Mucosa of descending colon (tissue), 3 donors: ENCODE measurements around the gene DHX30. TPM values are rescaled to one million over a fixed set of nuclear protein-coding genes. Genes with fewer than 3 reads are reported as not detected.

Source experiments
- ATAC-seq: fragments of 200-7000 bp; cut with Tn5 transposase; one replicate; pipeline ENCODE4 v1.9.1; 2020; ENCODE audit warnings: mild to moderate bottlenecking, moderate library complexity
- DNase-seq, 3 donors: peaks; one replicate each; pipeline ENCODE4 v3.0.0-alpha.2; 2020
- H3K36me3 ChIP-seq: fragments of 200-600 bp; one replicate; pipeline ENCODE4 v1.8.0; 2021; ENCODE audit warnings: low read depth, mild to moderate bottlenecking
- H3K4me1 ChIP-seq: fragments of 200-600 bp; one replicate; pipeline ENCODE4 v1.8.0; 2021; ENCODE audit warnings: low read depth, mild to moderate bottlenecking
- H3K4me3 ChIP-seq: fragments of 200-600 bp; one replicate; pipeline ENCODE4 v1.8.0; 2021; ENCODE audit warnings: mild to moderate bottlenecking
- H3K9me3 ChIP-seq: fragments of 200-600 bp; one replicate; pipeline ENCODE4 v1.8.0; 2021; ENCODE audit warnings: mild to moderate bottlenecking
- intact Hi-C, 2 donors: fragments of 100-400 bp; cut with DNase I in 1 of 2; cut with micrococcal nuclease in 1 of 2; formaldehyde crosslinking; loops; one replicate each; pipeline versions ENCODE4 v1.11.0 to v1.11.1; 2022; cut with DNase I, micrococcal nuclease
- microRNA-seq: library from miRNA; unstranded; fragments of <30 nt; microRNA quantifications from one replicate; pipeline ENCODE4, GENCODE V29; 2019
- total RNA-seq, 3 donors: library from RNA; stranded (reverse); fragmentation: NEBNext Ultra II Directional in 2 of 3; extraction: Animal tissue kit (Norgen Biotek cat#: 25700) in 2 of 3; gene quantifications; one replicate each; pipeline versions ENCODE4 v1.2.1 to v1.2.4, GENCODE V29; 2021 to 2023
- TF ChIP-seq, protein P1 (sequence below): fragments of 200-600 bp; IDR thresholded peaks from one replicate; pipeline ENCODE4 v1.8.0; 2022; ENCODE audit warnings: antibody characterized with exemption, mild to moderate bottlenecking
- donor health status: DM: no; HTN: no; CAD: no; lungs with moderate emphysema.
- donor health status: DM: no; HTN: no; CAD: no.
- donor health status: DM: no; HTN: yes; CAD: no.

DHX30 gene
- total RNA-seq, 3 donors from 2014 or later = 44.5 to 65.3 (median 45.7) TPM

GRCh38 chr3:47895241-47895640 is 92.3 kb downstream of the DHX30 start:
- Histone ChIP-seq H3K36me3 (no peaks in the 10 kb centered on the region), H3K4me1 (no peaks in the 10 kb centered on the region), H3K4me3 (no peak overlapping the region), H3K9me3 (no peaks in the 10 kb centered on the region)
- TF ChIP-seq, protein P1, sequence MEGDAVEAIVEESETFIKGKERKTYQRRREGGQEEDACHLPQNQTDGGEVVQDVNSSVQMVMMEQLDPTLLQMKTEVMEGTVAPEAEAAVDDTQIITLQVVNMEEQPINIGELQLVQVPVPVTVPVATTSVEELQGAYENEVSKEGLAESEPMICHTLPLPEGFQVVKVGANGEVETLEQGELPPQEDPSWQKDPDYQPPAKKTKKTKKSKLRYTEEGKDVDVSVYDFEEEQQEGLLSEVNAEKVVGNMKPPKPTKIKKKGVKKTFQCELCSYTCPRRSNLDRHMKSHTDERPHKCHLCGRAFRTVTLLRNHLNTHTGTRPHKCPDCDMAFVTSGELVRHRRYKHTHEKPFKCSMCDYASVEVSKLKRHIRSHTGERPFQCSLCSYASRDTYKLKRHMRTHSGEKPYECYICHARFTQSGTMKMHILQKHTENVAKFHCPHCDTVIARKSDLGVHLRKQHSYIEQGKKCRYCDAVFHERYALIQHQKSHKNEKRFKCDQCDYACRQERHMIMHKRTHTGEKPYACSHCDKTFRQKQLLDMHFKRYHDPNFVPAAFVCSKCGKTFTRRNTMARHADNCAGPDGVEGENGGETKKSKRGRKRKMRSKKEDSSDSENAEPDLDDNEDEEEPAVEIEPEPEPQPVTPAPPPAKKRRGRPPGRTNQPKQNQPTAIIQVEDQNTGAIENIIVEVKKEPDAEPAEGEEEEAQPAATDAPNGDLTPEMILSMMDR = no peak
- intact Hi-C loops = no loop called here
- no peak for ATAC-seq
- DNase-seq = no peak

- intact Hi-C loops = no loop called here
- Histone ChIP-seq H3K36me3 (no peaks in the 10 kb centered on the region), H3K9me3 (no peaks in the 10 kb centered on the region), H3K4me1 (no peaks in the 10 kb centered on the region), H3K4me3 (no peak overlapping the region)
- DNase-seq (no peak), ATAC-seq (no peak)
- TF ChIP-seq, protein P1 = no peak
Measured at GRCh38 chr3:47896736-47897135, 93.8 kb downstream of the DHX30 start.

DNA sequence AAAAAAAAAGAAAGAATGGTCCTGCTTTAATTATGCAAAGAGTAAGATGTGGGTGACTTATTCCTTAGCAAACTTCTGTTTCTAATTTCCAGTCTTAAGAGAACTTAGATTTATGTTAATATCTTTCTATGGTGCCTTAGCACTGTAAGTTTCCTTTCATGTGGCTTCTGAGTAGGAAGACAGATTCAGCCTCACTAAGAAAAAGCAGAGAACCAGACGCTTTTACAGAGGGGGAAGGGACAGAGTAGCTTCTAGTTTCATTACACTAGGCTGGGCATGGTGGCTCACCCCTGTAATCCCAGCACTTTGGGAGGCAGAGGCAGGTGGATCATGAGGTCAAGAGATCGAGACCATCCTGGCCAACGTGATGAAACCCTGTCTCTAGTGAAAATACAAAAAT is 95.0 kb downstream of the DHX30 start:
- intact Hi-C loops = no loop called here
- ATAC-seq = no peak
- H3K36me3 ChIP-seq = no peaks in the 10 kb centered on the region
- no peak overlapping the region for H3K4me3 ChIP-seq
- no peaks in the 10 kb centered on the region for H3K9me3 ChIP-seq
- DNase-seq = no peak
- TF ChIP-seq, protein P1 = no peak
- H3K4me1 ChIP-seq = no peaks in the 10 kb centered on the region

DNA sequence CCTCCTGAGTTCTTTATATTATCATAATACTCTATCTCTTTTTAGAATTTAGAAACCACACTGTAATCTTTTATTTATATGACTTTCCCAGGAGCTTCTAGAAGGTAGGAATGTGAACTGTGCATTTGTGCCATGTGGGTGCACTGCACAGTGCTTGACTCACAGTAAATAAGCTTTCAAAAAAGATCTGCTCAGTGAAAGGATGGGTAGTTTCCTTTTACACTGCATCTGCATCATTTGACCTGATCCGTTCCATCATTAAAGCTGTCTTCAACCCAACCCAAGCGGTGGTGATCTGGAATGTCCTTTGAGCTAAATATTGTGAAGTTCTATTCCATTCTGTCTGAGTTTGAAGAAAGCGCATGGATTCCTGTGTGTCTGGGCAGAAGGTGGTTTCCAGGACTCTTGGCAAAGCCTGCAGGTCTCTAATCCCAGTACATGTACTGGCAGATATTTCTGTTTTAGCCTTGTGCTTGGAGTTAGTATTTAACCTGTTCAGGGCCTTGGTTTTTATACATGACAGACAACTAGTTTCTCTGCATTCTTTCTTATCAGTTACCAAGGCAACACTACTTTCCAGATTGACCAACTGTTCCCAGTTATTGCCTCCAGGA is 96.7 kb downstream of the DHX30 start:
- H3K4me1 ChIP-seq = no peaks in the 10 kb centered on the region
- intact Hi-C loops = no loop called here
- no peak for DNase-seq
- H3K4me3 ChIP-seq = no peak overlapping the region
- no peaks in the 10 kb centered on the region for H3K36me3 ChIP-seq
- no peak for ATAC-seq
- no peaks in the 10 kb centered on the region for H3K9me3 ChIP-seq
- TF ChIP-seq, protein P1 = no peak

Small RNA genes lying within 50 kb of the gene (microRNA-seq; reads per million reads assigned to microRNA genes)
- gene MIR1226 = 13.5 reads per million, percentile 38 among the genes with 10 or more reads in this experiment

Other genes starting within 250 kb of the DHX30 start
- gene CSPG5, start 224.3 kb upstream of the DHX30 start, total RNA-seq = 1 to 10 TPM in 1 of 3 donors, under 1 TPM in 2; 0.58 to 1.7 (median 0.60) TPM
- 100 to 1,000 TPM in 1 of 3 donors, 10 to 100 TPM in 2; 61.5 to 117 (median 71.5) TPM for gene SMARCC1, start 21.2 kb upstream of the DHX30 start, total RNA-seq
- gene MAP4, start 213.3 kb downstream of the DHX30 start, total RNA-seq = 100 to 1,000 TPM; 104 to 316 (median 109) TPM